ENCODE data around the gene ZNF740. TPM values are rescaled to one million over a fixed set of nuclear protein-coding genes. Genes with fewer than 3 reads are reported as not detected.

ZNF740 gene
- total RNA-seq, 1 donor from 2014 or later = 39.6 TPM

- Mint-ChIP-seq H3K27ac (ENCODE audit: unreplicated experiment) (no peak overlapping the region), H3K27me3 (ENCODE audit: unreplicated experiment) (peaks cover 3% of the 10 kb centered on the region), H3K4me1 (ENCODE audit: unreplicated experiment) (peaks cover 2% of the 10 kb centered on the region), H3K36me3 (ENCODE audit: unreplicated experiment) (no peaks in the 10 kb centered on the region), H3K9me3 (ENCODE audit: unreplicated experiment) (no peaks in the 10 kb centered on the region), H3K4me3 (ENCODE audit: unreplicated experiment) (no peak overlapping the region)
- TF ChIP-seq CTCF (IDR thresholded peaks at IDR 0.05) = no peak
- no peak for DNase-seq (ENCODE audit: extremely low spot score, unreplicated experiment)
Measured at GRCh38 chr12:53147181-53147580, 33.3 kb upstream of the ZNF740 start.

- Mint-ChIP-seq H3K36me3 (ENCODE audit: unreplicated experiment) (no peaks in the 10 kb centered on the region), H3K4me3 (ENCODE audit: unreplicated experiment) (no peak overlapping the region), H3K4me1 (ENCODE audit: unreplicated experiment) (peaks cover 2% of the 10 kb centered on the region), H3K9me3 (ENCODE audit: unreplicated experiment) (no peaks in the 10 kb centered on the region), H3K27ac (ENCODE audit: unreplicated experiment) (no peak overlapping the region), H3K27me3 (ENCODE audit: unreplicated experiment) (no peaks in the 10 kb centered on the region)
- TF ChIP-seq CTCF (IDR thresholded peaks at IDR 0.05) = no peak
- no peak for DNase-seq (ENCODE audit: extremely low spot score, unreplicated experiment)
Measured at GRCh38 chr12:53147653-53148052, 32.9 kb upstream of the ZNF740 start.

- Mint-ChIP-seq H3K36me3 (ENCODE audit: unreplicated experiment) (no peaks in the 10 kb centered on the region), H3K27ac (ENCODE audit: unreplicated experiment) (no peak overlapping the region), H3K9me3 (ENCODE audit: unreplicated experiment) (no peaks in the 10 kb centered on the region), H3K4me1 (ENCODE audit: unreplicated experiment) (peaks cover 4% of the 10 kb centered on the region), H3K27me3 (ENCODE audit: unreplicated experiment) (no peaks in the 10 kb centered on the region), H3K4me3 (ENCODE audit: unreplicated experiment) (no peak overlapping the region)
- TF ChIP-seq CTCF (IDR thresholded peaks at IDR 0.05) = no peak
- no peak for DNase-seq (ENCODE audit: extremely low spot score, unreplicated experiment)
Measured at GRCh38 chr12:53151039-53151438, 29.5 kb upstream of the ZNF740 start.

- Mint-ChIP-seq H3K4me3 (ENCODE audit: unreplicated experiment) (no peak overlapping the region), H3K4me1 (ENCODE audit: unreplicated experiment) (peaks cover 4% of the 10 kb centered on the region), H3K9me3 (ENCODE audit: unreplicated experiment) (no peaks in the 10 kb centered on the region), H3K36me3 (ENCODE audit: unreplicated experiment) (peaks cover 2% of the 10 kb centered on the region), H3K27me3 (ENCODE audit: unreplicated experiment) (no peaks in the 10 kb centered on the region), H3K27ac (ENCODE audit: unreplicated experiment) (no peak overlapping the region)
- DNase-seq (ENCODE audit: extremely low spot score, unreplicated experiment) = no peak
- TF ChIP-seq CTCF (IDR thresholded peaks at IDR 0.05) = no peak
Measured at GRCh38 chr12:53152390-53152789, 28.1 kb upstream of the ZNF740 start.

GRCh38 chr12:53159195-53159839, 21.2 kb upstream of the ZNF740 start:
- Mint-ChIP-seq H3K27me3 (ENCODE audit: unreplicated experiment) (no peaks in the 10 kb centered on the region), H3K4me3 (ENCODE audit: unreplicated experiment) (no peak overlapping the region), H3K4me1 (ENCODE audit: unreplicated experiment) (peaks cover 6% of the 10 kb centered on the region), H3K9me3 (ENCODE audit: unreplicated experiment) (no peaks in the 10 kb centered on the region), H3K36me3 (ENCODE audit: unreplicated experiment) (peaks cover 7% of the 10 kb centered on the region), H3K27ac (ENCODE audit: unreplicated experiment) (peak overlapping the region; percentile 38)
- DNase-seq (ENCODE audit: extremely low spot score, unreplicated experiment) = peak; percentile 93
- TF ChIP-seq CTCF (IDR thresholded peaks at IDR 0.05) = peak; percentile 94
